HAP-1 (cell line): Measurements from ENCODE around the gene TYMS.

Experiments used
- DNase-seq, 2 experiments: peaks; one replicate each; pipeline ENCODE4 v3.0.0-alpha.2; 2016 to 2020; ENCODE audit warnings: low spot score in 2 of 2
- H3K27me3 ChIP-seq: fragments of 250-450 bp; sonication (Bioruptor Pico); 2 replicates; pipeline ENCODE4 v1.5.1; 2020; ENCODE audit warnings: low read depth, mild to moderate bottlenecking, moderate library complexity
- H3K36me3 ChIP-seq: fragments of 250-450 bp; sonication (Bioruptor Pico); replicated peaks from 2 replicates; pipeline ENCODE4 v1.5.1; 2020; ENCODE audit warnings: mild to moderate bottlenecking
- H3K4me1 ChIP-seq: fragments of 250-450 bp; sonication (Bioruptor Pico); 2 replicates; pipeline ENCODE4 v1.5.1; 2020; ENCODE audit warnings: mild to moderate bottlenecking
- H3K4me3 ChIP-seq: fragments of 250-450 bp; sonication (Bioruptor Pico); 2 replicates; pipeline ENCODE4 v1.5.1; 2020; ENCODE audit warnings: mild to moderate bottlenecking, moderate library complexity
- H3K9me3 ChIP-seq: fragments of 250-450 bp; sonication (Bioruptor Pico); 2 replicates; pipeline ENCODE4 v1.5.1; 2020; ENCODE audit warnings: mild to moderate bottlenecking, moderate library complexity
- in situ Hi-C: fragments of 300-500 bp; cut with MboI; formaldehyde crosslinking; loops from 3 replicates; pipeline ENCODE4 v1.14.3; 2020; ENCODE audit warnings: low sequenced_read_pairs, inconsistent platforms, mixed read lengths

The TYMS gene

GRCh38 chr18:657311-658000, at the start of gene TYMS:
TSS of gene TYMS (plus strand) at chr18:657653. CDS start at chr18:657743, 90 bp downstream.
- in situ Hi-C loops, result no loop called here
- peak; percentile 89 to 95 for DNase-seq
- H3K27me3 ChIP-seq, result no peaks in the 10 kb centered on the region
- H3K4me1 ChIP-seq, result peaks cover 15% of the 10 kb centered on the region
- peaks cover 8% of the 10 kb centered on the region; the same call in 1 of the 2 replicates for H3K9me3 ChIP-seq
- H3K36me3 ChIP-seq, result peaks cover 41% of the 10 kb centered on the region
- peak within 1 kb of the TSS; percentile 95 for H3K4me3 ChIP-seq

DNA sequence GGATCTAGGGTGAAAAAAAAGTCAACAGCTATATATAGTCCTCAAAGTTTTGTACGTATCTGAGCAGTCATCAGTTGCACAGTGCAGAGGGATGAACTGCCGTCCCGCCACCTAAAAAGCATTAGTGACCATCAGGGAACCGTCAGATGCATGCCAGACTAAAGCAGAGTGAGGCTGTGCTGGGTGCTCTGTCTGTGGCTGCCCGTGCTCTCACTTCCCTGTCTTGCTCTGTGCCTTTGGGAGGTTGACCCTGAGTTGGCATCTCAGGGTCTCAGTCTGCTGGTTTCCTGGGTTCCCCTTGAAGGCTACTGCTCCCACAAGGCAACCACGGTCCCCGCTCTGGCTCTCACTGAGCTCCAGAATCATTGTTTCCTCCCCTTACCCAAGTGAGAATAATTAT, 49.5 kb upstream of the TYMS start:
- in situ Hi-C loops, result no loop called here
- no peak for DNase-seq
- H3K36me3 ChIP-seq, result no peaks in the 10 kb centered on the region
- H3K27me3 ChIP-seq, result peaks cover 3% of the 10 kb centered on the region; the same call in 1 of the 2 replicates
- no peaks in the 10 kb centered on the region for H3K9me3 ChIP-seq
- H3K4me3 ChIP-seq, result no peak overlapping the region
- no peaks in the 10 kb centered on the region for H3K4me1 ChIP-seq

GRCh38 chr18:610214-610928, 47.1 kb upstream of the TYMS start:
- in situ Hi-C loops, result loop anchor here (5.0 kb wide), 1 partner anchor 323 kb away; no protein-coding TSS in a partner anchor

DNA sequence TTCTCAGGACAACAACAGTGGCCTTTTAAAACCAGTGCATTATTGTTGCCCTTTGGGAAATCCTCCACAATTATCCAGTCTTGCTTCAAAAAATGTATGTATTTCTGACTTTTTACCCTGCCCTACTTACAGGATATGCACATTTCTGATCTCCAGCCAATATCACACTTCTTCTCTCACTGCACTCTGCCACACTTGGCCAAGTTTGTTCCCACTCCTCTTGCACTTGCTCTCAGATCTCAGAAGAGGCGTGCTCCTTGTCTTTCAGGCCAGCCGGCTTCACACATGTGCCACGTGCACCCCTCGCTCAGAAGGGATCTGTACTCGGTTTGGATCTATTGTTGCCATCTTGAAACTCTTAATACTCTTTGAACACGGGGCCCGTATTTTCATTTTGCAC, 45.3 kb upstream of the TYMS start:
- Histone ChIP-seq H3K27me3 (no peaks in the 10 kb centered on the region), H3K4me3 (no peak overlapping the region), H3K9me3 (no peaks in the 10 kb centered on the region), H3K4me1 (no peaks in the 10 kb centered on the region), H3K36me3 (no peaks in the 10 kb centered on the region)
- in situ Hi-C loops, result loop anchor here (5.0 kb wide), 1 partner anchor 325 kb away; no protein-coding TSS in a partner anchor
- DNase-seq, result no peak

More at GRCh38 chr18:610214-610928, 47.1 kb upstream of the TYMS start:
- no peaks in the 10 kb centered on the region for H3K27me3 ChIP-seq
- no peaks in the 10 kb centered on the region for H3K4me1 ChIP-seq
- DNase-seq, result no peak
- H3K36me3 ChIP-seq, result no peaks in the 10 kb centered on the region
- H3K4me3 ChIP-seq, result no peak overlapping the region
- no peaks in the 10 kb centered on the region for H3K9me3 ChIP-seq

DNA sequence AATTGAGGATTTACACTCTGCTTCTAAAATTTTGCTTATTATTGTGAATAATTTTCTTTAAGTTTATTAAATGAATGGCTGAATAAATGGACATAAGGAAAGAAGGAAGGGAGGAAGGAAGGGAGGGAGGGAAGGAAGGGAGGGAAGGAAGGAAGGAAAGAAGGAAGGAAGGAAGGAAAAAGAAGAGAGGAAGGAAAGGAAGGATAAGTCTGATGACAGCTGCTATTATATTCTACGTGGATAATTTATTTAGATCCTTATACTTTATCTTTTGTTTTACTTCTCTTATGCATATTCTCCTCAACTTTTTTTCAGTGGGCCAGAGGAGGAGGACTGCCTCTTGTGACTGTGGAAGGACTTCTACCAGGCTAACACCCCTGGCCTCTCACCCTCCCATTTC, 43.3 kb upstream of the TYMS start:
- H3K27me3 ChIP-seq, result no peaks in the 10 kb centered on the region
- in situ Hi-C loops, result loop anchor here (5.0 kb wide), 1 partner anchor 327 kb away; no protein-coding TSS in a partner anchor
- no peaks in the 10 kb centered on the region for H3K4me1 ChIP-seq
- no peaks in the 10 kb centered on the region for H3K36me3 ChIP-seq
- DNase-seq, result no peak
- no peaks in the 10 kb centered on the region for H3K9me3 ChIP-seq
- no peak overlapping the region for H3K4me3 ChIP-seq

GRCh38 chr18:615092-615521, 42.3 kb upstream of the TYMS start:
- H3K4me3 ChIP-seq, result no peak overlapping the region
- no peaks in the 10 kb centered on the region for H3K27me3 ChIP-seq
- no peaks in the 10 kb centered on the region for H3K9me3 ChIP-seq
- DNase-seq, result no peak
- no peaks in the 10 kb centered on the region for H3K4me1 ChIP-seq
- H3K36me3 ChIP-seq, result no peaks in the 10 kb centered on the region
- in situ Hi-C loops, result no loop called here

DNA sequence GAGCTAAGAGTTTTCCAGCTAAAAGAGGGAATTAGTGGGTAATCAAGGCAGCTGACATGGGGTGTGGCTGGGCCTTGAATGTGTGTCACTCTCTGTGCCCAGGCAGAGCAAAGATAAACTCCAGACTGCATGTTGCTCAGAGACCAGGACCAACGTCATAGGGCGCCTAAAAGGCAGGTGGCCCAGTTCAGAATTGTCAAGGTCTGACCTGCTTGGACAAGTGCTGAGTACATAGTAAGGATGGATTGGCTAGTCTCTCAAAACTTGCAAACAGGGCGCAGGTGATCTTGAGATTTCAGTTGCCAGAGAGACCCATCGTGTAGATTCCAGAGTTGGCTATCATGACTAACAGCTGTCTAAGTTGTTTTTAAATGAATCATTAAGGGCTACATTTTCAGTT, 41.7 kb upstream of the TYMS start:
- Histone ChIP-seq H3K9me3 (no peaks in the 10 kb centered on the region), H3K27me3 (no peaks in the 10 kb centered on the region; the same call in 1 of the 2 replicates), H3K4me1 (no peaks in the 10 kb centered on the region), H3K36me3 (no peaks in the 10 kb centered on the region), H3K4me3 (no peak overlapping the region)
- in situ Hi-C loops, result no loop called here
- no peak for DNase-seq

DNA sequence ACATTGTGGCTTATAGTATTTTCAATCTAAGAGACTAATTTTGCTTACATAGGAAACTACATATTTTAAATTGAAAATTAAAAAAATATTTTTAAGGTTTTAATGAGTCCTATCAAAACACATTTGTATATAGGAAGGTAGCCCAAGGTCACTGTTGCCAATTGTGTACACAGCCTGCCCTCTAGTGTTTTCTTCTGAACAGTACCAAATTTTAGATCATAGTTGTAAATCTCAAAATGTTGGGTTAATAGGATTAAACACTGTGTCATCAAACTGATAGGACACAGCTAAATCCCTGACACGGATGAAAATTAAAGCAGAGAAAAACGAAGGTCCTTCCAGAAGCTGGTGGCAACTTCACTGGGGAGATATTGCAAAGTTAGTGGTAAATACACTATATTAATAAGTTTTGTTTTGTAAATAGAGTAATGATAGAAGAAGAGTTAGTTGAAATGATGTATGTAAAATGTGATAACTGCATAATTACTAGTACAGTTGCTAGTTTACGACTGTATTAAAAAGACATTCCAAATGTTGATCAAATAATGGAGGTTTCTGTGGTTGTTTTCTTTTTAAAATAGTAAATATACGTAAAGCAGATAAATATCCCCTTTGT, 41.0 kb upstream of the TYMS start:
- Histone ChIP-seq H3K4me3 (no peak overlapping the region), H3K36me3 (no peaks in the 10 kb centered on the region), H3K27me3 (no peaks in the 10 kb centered on the region; the same call in 1 of the 2 replicates), H3K4me1 (no peaks in the 10 kb centered on the region), H3K9me3 (no peaks in the 10 kb centered on the region)
- in situ Hi-C loops, result no loop called here
- DNase-seq, result peak in 1 of 2 experiments; percentile 52

GRCh38 chr18:617970-618504, 39.4 kb upstream of the TYMS start:
- DNase-seq, result no peak
- H3K4me1 ChIP-seq, result no peaks in the 10 kb centered on the region
- no peaks in the 10 kb centered on the region for H3K9me3 ChIP-seq
- H3K27me3 ChIP-seq, result no peaks in the 10 kb centered on the region; the same call in 1 of the 2 replicates
- no peaks in the 10 kb centered on the region for H3K36me3 ChIP-seq
- H3K4me3 ChIP-seq, result no peak overlapping the region
- in situ Hi-C loops, result no loop called here

DNA sequence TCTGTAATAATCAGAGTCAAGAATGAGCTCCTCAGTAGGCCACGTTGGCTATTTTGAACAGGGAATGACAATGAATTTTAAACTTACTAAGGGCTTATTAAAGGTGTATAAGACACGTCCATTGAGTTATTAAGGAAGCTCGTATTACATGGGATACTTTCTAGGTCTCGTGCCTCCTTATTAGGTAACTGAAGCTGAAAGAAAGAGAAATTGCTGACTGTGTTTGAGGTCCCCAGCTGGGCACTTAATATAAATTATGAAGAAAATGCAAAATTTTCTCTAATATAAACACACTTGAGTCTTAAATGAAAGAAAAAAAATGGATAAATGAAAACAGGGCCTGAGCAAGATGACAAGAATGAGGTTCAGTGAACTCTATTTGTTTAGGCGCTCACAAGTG, 38.8 kb upstream of the TYMS start:
- no peaks in the 10 kb centered on the region for H3K9me3 ChIP-seq
- H3K36me3 ChIP-seq, result no peaks in the 10 kb centered on the region
- no peaks in the 10 kb centered on the region for H3K4me1 ChIP-seq
- in situ Hi-C loops, result no loop called here
- H3K4me3 ChIP-seq, result no peak overlapping the region
- no peaks in the 10 kb centered on the region; the same call in 1 of the 2 replicates for H3K27me3 ChIP-seq
- no peak for DNase-seq

DNA sequence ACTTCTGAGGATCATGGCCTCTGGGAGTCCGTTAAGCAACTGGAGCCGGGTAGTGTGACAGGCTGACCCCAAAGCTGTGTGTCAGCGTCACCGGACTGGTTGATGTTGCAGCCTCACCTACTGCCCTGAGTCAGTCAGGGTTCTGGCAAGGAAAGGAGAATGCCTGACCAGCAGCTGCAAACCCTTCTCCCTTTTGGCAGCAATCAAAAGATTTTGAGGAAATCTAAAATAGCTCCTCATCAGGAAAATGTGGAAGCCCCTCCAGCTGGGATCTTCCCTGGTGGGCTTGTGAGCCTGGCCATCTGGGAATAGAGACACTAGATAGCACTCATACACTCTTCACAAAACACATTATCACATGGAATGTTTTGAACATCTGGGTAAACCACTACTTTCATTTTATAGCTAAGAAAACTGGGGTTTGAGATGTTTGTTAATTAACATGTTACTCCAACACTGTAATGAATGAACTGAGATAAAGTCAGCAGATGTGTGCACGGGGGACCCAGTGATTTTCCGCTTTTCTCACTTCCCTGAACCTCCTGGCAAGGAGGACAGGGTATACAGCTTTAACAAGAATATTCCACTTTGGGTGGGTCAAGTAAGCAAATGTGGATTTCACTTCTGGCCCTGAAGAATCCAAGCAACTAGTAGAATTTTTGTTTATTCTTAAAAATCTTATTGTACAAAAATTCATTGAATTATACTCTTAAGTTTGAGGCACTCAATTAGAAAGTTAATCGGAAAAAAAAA, 36.0 kb upstream of the TYMS start:
- in situ Hi-C loops, result loop anchor here (10.0 kb wide), 1 partner anchor 213 kb away; no protein-coding TSS in a partner anchor
- no peak for DNase-seq
- no peaks in the 10 kb centered on the region for H3K36me3 ChIP-seq
- H3K4me3 ChIP-seq, result no peak overlapping the region
- no peaks in the 10 kb centered on the region for H3K4me1 ChIP-seq
- H3K9me3 ChIP-seq, result no peaks in the 10 kb centered on the region
- no peaks in the 10 kb centered on the region; the same call in 1 of the 2 replicates for H3K27me3 ChIP-seq

DNA sequence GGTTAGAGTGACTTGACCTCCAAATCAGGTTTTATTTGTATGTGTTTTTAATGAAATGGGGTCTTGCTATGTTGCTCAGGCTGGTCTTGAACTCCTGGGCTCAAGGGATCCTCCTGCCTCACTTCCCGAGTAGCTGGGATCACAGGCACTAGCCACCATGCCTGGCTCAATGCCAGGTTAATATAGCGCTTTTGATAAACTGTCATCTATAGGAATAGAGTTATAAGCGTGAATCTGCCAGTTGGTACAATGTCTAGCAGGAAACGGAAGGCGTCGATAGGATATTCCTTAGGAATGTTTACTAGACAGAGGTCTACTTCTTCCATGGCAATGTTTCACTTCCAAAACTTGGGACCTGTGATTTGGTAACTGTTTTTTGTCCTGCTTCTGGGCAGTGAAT, 35.2 kb upstream of the TYMS start:
- Histone ChIP-seq H3K36me3 (no peaks in the 10 kb centered on the region), H3K4me1 (peaks cover 4% of the 10 kb centered on the region; the same call in 1 of the 2 replicates), H3K4me3 (no peak overlapping the region), H3K9me3 (no peaks in the 10 kb centered on the region), H3K27me3 (no peaks in the 10 kb centered on the region; the same call in 1 of the 2 replicates)
- in situ Hi-C loops, result loop anchor here (10.0 kb wide), 1 partner anchor 213 kb away; no protein-coding TSS in a partner anchor
- no peak for DNase-seq
